Measurements from ENCODE around the gene TECPR1. TPM values are rescaled to one million over a fixed set of nuclear protein-coding genes. Genes with fewer than 3 reads are reported as not detected.

Gene TECPR1
- total and polyA plus RNA-seq, 5 donors = 10.5 to 25.5 (median 25.1) TPM

DNA sequence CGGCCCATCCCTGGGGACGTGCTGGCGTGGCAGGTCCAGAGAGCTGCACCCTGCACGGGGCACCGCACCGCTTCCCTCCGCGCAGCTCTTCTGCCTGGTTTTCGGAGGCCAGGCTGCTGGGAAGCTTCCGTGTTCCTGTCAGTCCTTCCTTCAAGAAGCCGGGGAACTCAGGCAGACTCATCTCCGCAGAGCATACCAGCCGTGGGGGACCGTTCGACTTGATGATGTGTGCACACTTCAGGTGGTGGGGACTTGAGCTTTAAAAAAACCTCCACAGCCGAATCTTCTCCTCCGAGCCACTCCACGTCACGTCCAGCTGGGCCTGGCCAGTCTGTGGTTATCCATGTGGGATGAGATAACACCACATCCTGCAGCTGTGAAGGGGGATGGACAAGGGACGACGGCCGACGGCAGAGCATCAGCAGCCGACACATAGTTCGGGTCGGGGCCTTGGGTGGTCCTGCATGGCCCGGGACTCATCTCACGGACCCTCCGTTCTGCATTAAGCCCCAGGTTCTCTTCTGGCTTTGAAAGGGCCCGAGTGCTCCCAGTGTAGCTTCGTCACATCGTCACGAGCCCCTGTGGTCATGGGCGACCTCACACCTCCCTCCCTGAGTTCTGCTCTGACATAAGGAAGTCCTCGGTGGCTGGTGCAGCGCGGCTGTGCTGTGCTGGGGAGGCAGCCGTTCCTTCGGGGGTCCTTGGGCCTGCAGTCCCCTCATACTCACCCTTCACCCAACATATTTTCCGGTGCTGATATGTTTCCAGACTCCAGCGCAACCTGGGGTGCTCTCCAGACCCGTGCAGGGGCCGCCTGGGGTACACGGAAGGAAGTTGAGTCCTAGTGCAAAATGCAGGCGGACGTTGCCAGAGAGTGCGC lies 45.3 kb downstream of the TECPR1 start:
- no peaks in the 10 kb centered on the region for H3K9me3 ChIP-seq (ENCODE audit: control insufficient read depth, low read length)
- DNase-seq (peak in 1 of 3 donors; percentile 37), ATAC-seq (no peak)
- H3K27ac ChIP-seq (ENCODE audit: low read length) = no peak overlapping the region
- intact Hi-C loops (cut with DNase I) = no loop called here
- no peaks in the 10 kb centered on the region for H3K4me1 ChIP-seq (ENCODE audit: control insufficient read depth, insufficient read depth, low read length)
- H3K27me3 ChIP-seq (ENCODE audit: control insufficient read depth, insufficient read depth) = no peaks in the 10 kb centered on the region
- 85% methylated on average over 47 of the region's 47 CpGs for WGBS
- H3K4me3 ChIP-seq (ENCODE audit: low read length) = no peak overlapping the region

DNA sequence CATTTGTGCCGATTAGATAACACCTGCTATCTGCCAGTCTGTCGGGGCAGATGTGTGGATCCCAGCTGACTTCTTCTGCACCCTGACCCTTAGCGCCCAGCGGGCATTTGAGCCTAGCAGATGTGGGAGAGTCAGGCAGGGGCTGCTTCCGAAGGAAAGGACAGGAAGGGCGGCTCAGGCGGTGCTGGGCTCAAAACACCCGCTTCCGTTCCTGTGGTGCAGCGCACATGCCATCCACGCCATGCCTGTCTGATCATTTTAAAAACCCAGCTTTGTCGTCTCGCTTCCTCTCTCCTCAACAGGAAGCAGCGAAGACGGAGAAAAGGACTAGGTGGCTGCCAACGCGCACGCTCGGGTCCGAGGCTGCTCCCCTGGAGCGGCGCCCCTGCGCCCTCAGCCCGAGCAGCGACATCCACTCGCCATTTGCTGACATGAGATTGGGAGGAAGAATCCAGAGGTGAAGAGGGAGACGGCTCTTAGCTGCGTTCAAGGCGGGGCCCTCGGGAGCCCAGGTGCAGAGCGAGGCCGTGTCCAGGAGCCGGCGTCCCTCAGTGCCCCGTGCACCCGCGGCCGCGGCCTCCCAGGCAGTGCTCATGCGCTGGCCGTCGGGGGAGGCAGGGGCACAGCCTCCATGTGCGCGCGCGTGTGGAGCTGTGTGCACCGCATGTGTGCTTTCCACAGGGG lies 46.7 kb downstream of the TECPR1 start:
- ATAC-seq = peak in 1 of 2 donors; percentile 22
- intact Hi-C loops (cut with DNase I) = no loop called here

GRCh38 chr7:98204670-98205069 lies 47.4 kb downstream of the TECPR1 start:
- Histone ChIP-seq H3K27me3 (ENCODE audit: control insufficient read depth, insufficient read depth) (no peaks in the 10 kb centered on the region), H3K4me3 (ENCODE audit: low read length) (no peak overlapping the region), H3K4me1 (ENCODE audit: control insufficient read depth, insufficient read depth, low read length) (no peaks in the 10 kb centered on the region), H3K27ac (ENCODE audit: low read length) (no peak overlapping the region), H3K9me3 (ENCODE audit: control insufficient read depth, low read length) (no peaks in the 10 kb centered on the region)
- 86% methylated on average over 11 of the region's 11 CpGs for WGBS
- DNase-seq (peak in 1 of 3 donors; percentile 13), ATAC-seq (no peak)
- intact Hi-C loops (cut with DNase I) = no loop called here

More for the DNA sequence above, 46.7 kb downstream of the TECPR1 start:
- Histone ChIP-seq H3K4me3 (ENCODE audit: low read length) (no peak overlapping the region), H3K27me3 (ENCODE audit: control insufficient read depth, insufficient read depth) (no peaks in the 10 kb centered on the region), H3K9me3 (ENCODE audit: control insufficient read depth, low read length) (no peaks in the 10 kb centered on the region), H3K4me1 (ENCODE audit: control insufficient read depth, insufficient read depth, low read length) (no peaks in the 10 kb centered on the region), H3K27ac (ENCODE audit: low read length) (no peak overlapping the region)
- peak in 1 of 3 donors; percentile 43 for DNase-seq
- WGBS = 94% methylated on average over 47 of the region's 47 CpGs

GRCh38 chr7:98203964-98204605 lies 47.9 kb downstream of the TECPR1 start:
- 97% methylated on average over 18 of the region's 18 CpGs for WGBS
- Histone ChIP-seq H3K27ac (ENCODE audit: low read length) (no peak overlapping the region), H3K27me3 (ENCODE audit: control insufficient read depth, insufficient read depth) (no peaks in the 10 kb centered on the region), H3K4me1 (ENCODE audit: control insufficient read depth, insufficient read depth, low read length) (no peaks in the 10 kb centered on the region), H3K9me3 (ENCODE audit: control insufficient read depth, low read length) (no peaks in the 10 kb centered on the region), H3K4me3 (ENCODE audit: low read length) (no peak overlapping the region)
- intact Hi-C loops (cut with DNase I) = no loop called here
- ATAC-seq (no peak), DNase-seq (peak in 1 of 3 donors; percentile 9)

GRCh38 chr7:98203261-98203963 lies 48.6 kb downstream of the TECPR1 start:
- H3K9me3 ChIP-seq (ENCODE audit: control insufficient read depth, low read length) = no peaks in the 10 kb centered on the region
- H3K27ac ChIP-seq (ENCODE audit: low read length) = no peak overlapping the region
- no peak overlapping the region for H3K4me3 ChIP-seq (ENCODE audit: low read length)
- 93% methylated on average over 28 of the region's 28 CpGs for WGBS
- intact Hi-C loops (cut with DNase I) = no loop called here
- H3K27me3 ChIP-seq (ENCODE audit: control insufficient read depth, insufficient read depth) = no peaks in the 10 kb centered on the region
- no peaks in the 10 kb centered on the region for H3K4me1 ChIP-seq (ENCODE audit: control insufficient read depth, insufficient read depth, low read length)
- peak in 2 of 3 donors; percentile 30 to 59 for DNase-seq
- no peak for ATAC-seq

DNA sequence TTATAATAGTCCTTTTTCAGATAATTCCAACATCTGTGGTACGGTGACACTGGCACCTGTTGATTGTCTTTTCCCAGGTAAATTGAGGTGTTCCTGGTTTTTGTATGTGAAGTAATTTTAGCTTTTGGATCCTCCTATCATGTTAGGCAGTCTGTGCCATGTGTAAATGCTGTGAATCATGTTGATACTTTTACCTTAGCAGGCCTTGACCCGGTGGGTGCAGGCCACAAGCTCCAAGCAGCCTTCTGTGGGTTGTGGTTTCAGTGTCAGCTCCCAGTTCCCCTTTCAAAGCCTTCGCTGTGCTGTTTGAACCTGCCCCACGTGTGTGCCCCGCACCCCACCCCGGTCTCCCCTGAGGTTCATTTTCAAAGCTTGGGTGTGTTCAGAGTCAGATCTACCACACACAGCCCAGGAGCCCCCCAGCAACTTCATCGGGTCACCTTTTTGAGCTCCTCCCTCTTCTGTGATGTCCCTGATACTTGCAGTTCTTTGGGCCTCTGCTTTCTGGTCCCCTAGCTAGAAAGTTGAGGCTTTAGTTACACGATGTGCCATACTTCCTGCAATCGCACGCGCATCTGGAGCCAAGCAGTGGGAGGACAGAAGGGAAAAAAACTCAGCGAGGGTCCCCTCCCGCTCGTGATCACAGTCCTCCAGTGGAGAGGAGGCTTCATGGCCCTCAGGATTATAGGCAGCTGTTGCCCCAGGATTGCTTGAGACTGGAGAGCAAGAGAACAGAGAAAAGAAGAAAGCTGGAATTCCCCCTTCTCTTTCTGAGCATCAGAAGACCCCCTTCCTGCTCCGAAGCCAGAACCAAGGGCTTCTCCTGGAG lies 49.5 kb downstream of the TECPR1 start:
- H3K9me3 ChIP-seq (ENCODE audit: control insufficient read depth, low read length) = no peaks in the 10 kb centered on the region
- DNase-seq (peak in 1 of 3 donors; percentile 26), ATAC-seq (no peak)
- H3K4me3 ChIP-seq (ENCODE audit: low read length) = no peak overlapping the region
- H3K4me1 ChIP-seq (ENCODE audit: control insufficient read depth, insufficient read depth, low read length) = no peaks in the 10 kb centered on the region
- no peaks in the 10 kb centered on the region for H3K27me3 ChIP-seq (ENCODE audit: control insufficient read depth, insufficient read depth)
- intact Hi-C loops (cut with DNase I) = no loop called here
- WGBS = 81% methylated on average over 15 of the region's 15 CpGs
- no peak overlapping the region for H3K27ac ChIP-seq (ENCODE audit: low read length)

GRCh38 chr7:98200364-98200763 lies 51.7 kb downstream of the TECPR1 start:
- no peaks in the 10 kb centered on the region for H3K4me1 ChIP-seq (ENCODE audit: control insufficient read depth, insufficient read depth, low read length)
- no peak overlapping the region for H3K27ac ChIP-seq (ENCODE audit: low read length)
- ATAC-seq (no peak), DNase-seq (no peak)
- intact Hi-C loops (cut with DNase I) = no loop called here
- H3K27me3 ChIP-seq (ENCODE audit: control insufficient read depth, insufficient read depth) = no peaks in the 10 kb centered on the region
- 90% methylated on average over 6 of the region's 6 CpGs for WGBS
- no peaks in the 10 kb centered on the region for H3K9me3 ChIP-seq (ENCODE audit: control insufficient read depth, low read length)
- H3K4me3 ChIP-seq (ENCODE audit: low read length) = no peak overlapping the region

DNA sequence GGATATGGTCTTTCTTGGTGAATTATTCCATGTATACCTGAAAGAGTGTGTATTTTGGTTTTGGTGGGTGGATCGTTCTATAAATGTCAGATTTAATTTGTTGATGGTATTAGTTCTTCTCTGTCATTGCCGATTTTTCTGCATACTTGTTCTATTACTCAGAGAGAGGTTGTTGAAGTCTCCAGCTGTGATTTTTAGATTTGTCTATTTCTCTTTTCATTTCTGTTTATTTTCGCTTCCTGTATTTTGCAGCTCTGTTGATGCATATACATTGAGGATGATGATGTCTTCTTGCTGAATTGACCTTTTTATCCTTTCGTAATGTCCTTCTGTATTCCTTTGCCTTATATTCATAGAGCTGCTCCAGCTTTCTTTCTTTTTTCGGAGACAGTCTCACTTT lies 52.9 kb downstream of the TECPR1 start:
- Histone ChIP-seq H3K4me1 (ENCODE audit: control insufficient read depth, insufficient read depth, low read length) (no peaks in the 10 kb centered on the region), H3K27ac (ENCODE audit: low read length) (no peak overlapping the region), H3K4me3 (ENCODE audit: low read length) (no peak overlapping the region), H3K27me3 (ENCODE audit: control insufficient read depth, insufficient read depth) (no peaks in the 10 kb centered on the region), H3K9me3 (ENCODE audit: control insufficient read depth, low read length) (no peaks in the 10 kb centered on the region)
- intact Hi-C loops (cut with DNase I) = no loop called here
- DNase-seq (no peak), ATAC-seq (no peak)
- WGBS = 97% methylated on average over 5 of the region's 5 CpGs

- intact Hi-C loops (cut with DNase I) = no loop called here
- 90% methylated on average over 16 of the region's 16 CpGs for WGBS
- no peaks in the 10 kb centered on the region for H3K27me3 ChIP-seq (ENCODE audit: control insufficient read depth, insufficient read depth)
- H3K27ac ChIP-seq (ENCODE audit: low read length) = no peak overlapping the region
- H3K4me3 ChIP-seq (ENCODE audit: low read length) = no peak overlapping the region
- ATAC-seq = peak; percentile 22 to 32
- no peaks in the 10 kb centered on the region for H3K4me1 ChIP-seq (ENCODE audit: control insufficient read depth, insufficient read depth, low read length)
- peak in 1 of 3 donors; percentile 9 for DNase-seq
- H3K9me3 ChIP-seq (ENCODE audit: control insufficient read depth, low read length) = no peaks in the 10 kb centered on the region
Measured at GRCh38 chr7:98196706-98197605, 55.1 kb downstream of the TECPR1 start.
